Measurements from ENCODE around the gene NUCB2.

DNA sequence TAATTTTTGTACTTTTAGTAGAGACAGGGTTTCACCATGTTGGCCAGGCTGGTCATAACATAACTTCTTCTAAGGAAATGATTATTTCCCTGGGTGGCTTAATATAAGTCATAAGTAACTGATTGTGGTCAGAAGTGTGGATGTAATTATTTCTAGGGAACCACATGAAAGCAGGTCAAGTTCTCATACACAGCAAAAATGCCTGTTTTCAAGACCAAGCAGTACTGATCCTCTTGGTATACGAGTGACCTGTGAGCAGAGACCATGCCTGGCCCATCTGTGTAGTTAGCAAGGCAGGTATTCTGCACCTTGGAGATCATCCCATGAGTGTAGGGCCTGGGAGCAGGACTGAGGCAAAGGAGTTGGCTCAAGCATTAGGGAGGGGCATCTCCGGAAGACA lies 32.5 kb upstream of the NUCB2 start:
- no peak for TF ChIP-seq POLR2AphosphoS5 (IDR thresholded peaks at IDR 0.05)
- no peak for TF ChIP-seq POLR2A (IDR thresholded peaks at IDR 0.05)
- no peak for TF ChIP-seq CTCF (IDR thresholded peaks at IDR 0.05)
- TF ChIP-seq EP300 (IDR thresholded peaks at IDR 0.05) = no peak
